T-helper 22 cell (primary cell): Measurements from ENCODE around the gene SLC9A7.

Experiments used
- DNase-seq: peaks from one replicate; pipeline ENCODE4 v3.0.0-alpha.2; 2020; ENCODE audit warnings: low read depth

The SLC9A7 gene

GRCh38 chrX:46647251-46647650 lies 111.7 kb downstream of the SLC9A7 start:
- DNase-seq = no peak

- DNase-seq = no peak
These were observed 113.3 kb downstream of the SLC9A7 start for GRCh38 chrX:46645614-46646013.

GRCh38 chrX:46643636-46644035 lies 115.3 kb downstream of the SLC9A7 start:
- DNase-seq = no peak

- DNase-seq = no peak
These were observed 116.8 kb downstream of the SLC9A7 start for GRCh38 chrX:46642145-46642544.

GRCh38 chrX:46637938-46638337 lies 121.0 kb downstream of the SLC9A7 start:
- no peak for DNase-seq

- no peak for DNase-seq
These were observed 122.7 kb downstream of the SLC9A7 start for GRCh38 chrX:46636223-46636622.

GRCh38 chrX:46635186-46635585 lies 123.7 kb downstream of the SLC9A7 start:
- no peak for DNase-seq

- no peak for DNase-seq
These were observed 124.3 kb downstream of the SLC9A7 start for GRCh38 chrX:46634577-46634976.

GRCh38 chrX:46630141-46630540 lies 128.8 kb downstream of the SLC9A7 start:
- DNase-seq = no peak

GRCh38 chrX:46628460-46629371 lies 130.2 kb downstream of the SLC9A7 start:
- no peak for DNase-seq

- DNase-seq = no peak
These were observed 131.1 kb downstream of the SLC9A7 start for GRCh38 chrX:46627711-46628419.

GRCh38 chrX:46627062-46627461 lies 131.9 kb downstream of the SLC9A7 start:
- no peak for DNase-seq

GRCh38 chrX:46626566-46626965 lies 132.4 kb downstream of the SLC9A7 start:
- DNase-seq = peak; percentile 5

- no peak for DNase-seq
These were observed 134.7 kb downstream of the SLC9A7 start for GRCh38 chrX:46624090-46624786.

- no peak for DNase-seq
These were observed 137.3 kb downstream of the SLC9A7 start for GRCh38 chrX:46621572-46621971.

- DNase-seq = no peak
These were observed 138.4 kb downstream of the SLC9A7 start for GRCh38 chrX:46620505-46620904.

GRCh38 chrX:46618947-46619346 lies 140.0 kb downstream of the SLC9A7 start:
- DNase-seq = no peak

GRCh38 chrX:46617906-46618305 lies 141.0 kb downstream of the SLC9A7 start:
- no peak for DNase-seq

- peak; percentile 45 for DNase-seq
These were observed 147.1 kb downstream of the SLC9A7 start for GRCh38 chrX:46611658-46612362.

GRCh38 chrX:46610070-46610658 lies 148.8 kb downstream of the SLC9A7 start:
- DNase-seq = no peak

- DNase-seq = no peak
These were observed 151.0 kb downstream of the SLC9A7 start for GRCh38 chrX:46607916-46608315.
